Measurements from ENCODE around the gene UBALD1.

UBALD1 gene

GRCh38 chr16:4608704-4608980 lies 6.0 kb downstream of the UBALD1 start:
- peak overlapping the region; percentile 11; the same call in 1 of the 2 replicates for H3K27ac ChIP-seq
- POLR2A ChIA-PET (ENCODE audit: low non-redundant PET) = no interaction called here
- CTCF ChIA-PET = no interaction called here
- DNase-seq (ENCODE audit: low spot score) = no peak
- no peak for TF ChIP-seq CTCF (conservative IDR thresholded peaks at IDR 0.05; ENCODE audit: low read depth)

GRCh38 chr16:4607841-4608703 lies 6.6 kb downstream of the UBALD1 start:
- no peak for TF ChIP-seq CTCF (conservative IDR thresholded peaks at IDR 0.05; ENCODE audit: low read depth)
- DNase-seq (ENCODE audit: low spot score) = no peak
- ChIA-PET POLR2A (ENCODE audit: low non-redundant PET) (no interaction called here), CTCF (interaction anchor here (0.7 kb wide), 1 partner anchor 16 kb away, joined by 3 read pairs; no protein-coding TSS in a partner anchor)
- H3K27ac ChIP-seq = peak overlapping the region; percentile 11

GRCh38 chr16:4606354-4606753 lies 8.3 kb downstream of the UBALD1 start:
- no peak for TF ChIP-seq CTCF (conservative IDR thresholded peaks at IDR 0.05; ENCODE audit: low read depth)
- H3K27ac ChIP-seq = no peak overlapping the region
- peak; percentile 24 for DNase-seq (ENCODE audit: low spot score)
- CTCF ChIA-PET = no interaction called here
- POLR2A ChIA-PET (ENCODE audit: low non-redundant PET) = no interaction called here

- POLR2A ChIA-PET (ENCODE audit: low non-redundant PET) = no interaction called here
- no peak for TF ChIP-seq CTCF (conservative IDR thresholded peaks at IDR 0.05; ENCODE audit: low read depth)
- H3K27ac ChIP-seq = peak overlapping the region; percentile 0; the same call in 1 of the 2 replicates
- CTCF ChIA-PET = no interaction called here
- no peak for DNase-seq (ENCODE audit: low spot score)
These were observed 10.3 kb downstream of the UBALD1 start for GRCh38 chr16:4604401-4604800.

- no peak for DNase-seq (ENCODE audit: low spot score)
- ChIA-PET POLR2A (ENCODE audit: low non-redundant PET) (no interaction called here), CTCF (interaction anchor here (1.8 kb wide), 1 partner anchor 20 kb away, joined by 5 read pairs; the partner anchor contains the start of gene MGRN1)
- peak overlapping the region; percentile 0; the same call in 1 of the 2 replicates for H3K27ac ChIP-seq
- no peak for TF ChIP-seq CTCF (conservative IDR thresholded peaks at IDR 0.05; ENCODE audit: low read depth)
These were observed 11.0 kb downstream of the UBALD1 start for GRCh38 chr16:4603624-4604170.

- CTCF ChIA-PET = interaction anchor here (1.8 kb wide), 1 partner anchor 22 kb away, joined by 5 read pairs; the partner anchor contains the start of gene MGRN1
These were observed 12.4 kb downstream of the UBALD1 start for GRCh38 chr16:4602331-4602730.

More at GRCh38 chr16:4602331-4602730, 12.4 kb downstream of the UBALD1 start:
- no peak overlapping the region for H3K27ac ChIP-seq
- no peak for TF ChIP-seq CTCF (conservative IDR thresholded peaks at IDR 0.05; ENCODE audit: low read depth)
- POLR2A ChIA-PET (ENCODE audit: low non-redundant PET) = no interaction called here
- DNase-seq (ENCODE audit: low spot score) = no peak

Data from RWPE1 (cell line).